ENCODE data around the gene RCOR3.

GRCh38 chr1:211331011-211331709 is 72.0 kb downstream of the RCOR3 start:
- no peak for TF ChIP-seq CTCF (IDR thresholded peaks at IDR 0.05)
- TF ChIP-seq POLR2A (IDR thresholded peaks at IDR 0.05), result no peak
